ENCODE data around the gene CMTM8. TPM values are rescaled to one million over a fixed set of nuclear protein-coding genes. Genes with fewer than 3 reads are reported as not detected.
A peak's percentile ranks its signal among the peaks of the same experiment; 100 is the strongest.

CMTM8 gene
- total RNA-seq, 4 donors from 2014 or later, result 4.4 to 39.2 (median 7.4) TPM

GRCh38 chr3:32297366-32297765, 58.9 kb downstream of the CMTM8 start:
- WGBS, 2 donors (ENCODE audit: low coverage in 1 of 2), result 97 to 100% methylated on average over 2 to 5 of the region's 5 CpGs
- no peak overlapping the region for H3K4me3 ChIP-seq
- in situ Hi-C loops (cut with MboI; ENCODE audit: low pct_ligation_motif_present in 1 of 4, low pct_unique_long_range_greater_than_20kb in 1 of 4, low sequenced_read_pairs in 3 of 4) (loop anchor here in 2 of 4 donors (10.0 to 25.0 kb wide), 3 partner anchors 167 to 365 kb away; no protein-coding TSS in a partner anchor), intact Hi-C loops (cut with DNase I; ENCODE audit: low total_unique reads) (loop anchor here (10.0 kb wide), 1 partner anchor 167 kb away; no protein-coding TSS in a partner anchor)
- no peaks in the 10 kb centered on the region for H3K27me3 ChIP-seq
- no peak overlapping the region for H3K27ac ChIP-seq
- DNase-seq, result no peak
- peaks cover 0 to under 1% (median 0%) of the 10 kb centered on the region in 4 donors for H3K4me1 ChIP-seq
- H3K36me3 ChIP-seq, result no peaks in the 10 kb centered on the region
- no peak for TF ChIP-seq POLR2A (IDR thresholded peaks at IDR 0.05)
- no peak for TF ChIP-seq POLR2AphosphoS5 (IDR thresholded peaks at IDR 0.05)
- no peak for TF ChIP-seq EP300 (IDR thresholded peaks at IDR 0.05; ENCODE audit: low read depth)
- no peak for TF ChIP-seq CTCF (IDR thresholded peaks at IDR 0.05)
- no peaks in the 10 kb centered on the region for H3K9me3 ChIP-seq

GRCh38 chr3:32301426-32301825, 62.9 kb downstream of the CMTM8 start:
- H3K27me3 ChIP-seq, result no peaks in the 10 kb centered on the region
- H3K4me3 ChIP-seq, result no peak overlapping the region
- DNase-seq, result no peak
- H3K4me1 ChIP-seq, result peaks cover 0 to 21% (median 2%) of the 10 kb centered on the region in 4 donors
- intact Hi-C loops (cut with DNase I; ENCODE audit: low total_unique reads), result no loop called here
- no peaks in the 10 kb centered on the region for H3K9me3 ChIP-seq
- no peak overlapping the region for H3K27ac ChIP-seq
- WGBS, 2 donors (ENCODE audit: low coverage in 1 of 2), result 92 to 96% methylated on average over 2 of the region's 2 CpGs
- TF ChIP-seq CTCF (IDR thresholded peaks at IDR 0.05) (no peak), POLR2AphosphoS5 (IDR thresholded peaks at IDR 0.05) (no peak), POLR2A (IDR thresholded peaks at IDR 0.05) (no peak), EP300 (IDR thresholded peaks at IDR 0.05; ENCODE audit: low read depth) (no peak)
- no peaks in the 10 kb centered on the region for H3K36me3 ChIP-seq
- in situ Hi-C loops (cut with MboI; ENCODE audit: low pct_ligation_motif_present in 1 of 4, low pct_unique_long_range_greater_than_20kb in 1 of 4, low sequenced_read_pairs in 3 of 4), result no loop called here

- intact Hi-C loops (cut with DNase I; ENCODE audit: low total_unique reads), result no loop called here
- no peak for TF ChIP-seq POLR2AphosphoS5 (IDR thresholded peaks at IDR 0.05)
- no peak for TF ChIP-seq CTCF (IDR thresholded peaks at IDR 0.05)
- TF ChIP-seq POLR2A (IDR thresholded peaks at IDR 0.05), result no peak
- TF ChIP-seq EP300 (IDR thresholded peaks at IDR 0.05; ENCODE audit: low read depth), result no peak
- Histone ChIP-seq H3K4me3 (no peak overlapping the region), H3K27me3 (no peaks in the 10 kb centered on the region), H3K9me3 (no peaks in the 10 kb centered on the region), H3K36me3 (no peaks in the 10 kb centered on the region), H3K27ac (peak overlapping the region in 2 of 4 donors; percentile 43 to 44), H3K4me1 (peaks cover 0 to 21% (median 2%) of the 10 kb centered on the region in 4 donors)
- no peak for DNase-seq
- WGBS, 2 donors (ENCODE audit: low coverage in 1 of 2), result 80 to 84% methylated on average over 7 of the region's 7 CpGs
- in situ Hi-C loops (cut with MboI; ENCODE audit: low pct_ligation_motif_present in 1 of 4, low pct_unique_long_range_greater_than_20kb in 1 of 4, low sequenced_read_pairs in 3 of 4), result no loop called here
Measured at GRCh38 chr3:32302601-32303398, 64.3 kb downstream of the CMTM8 start.

- WGBS, 2 donors (ENCODE audit: low coverage in 1 of 2), result 47 to 66% methylated on average over 6 of the region's 6 CpGs
- peak overlapping the region in 2 of 4 donors; percentile 43 to 44 for H3K27ac ChIP-seq
- intact Hi-C loops (cut with DNase I; ENCODE audit: low total_unique reads), result no loop called here
Measured at GRCh38 chr3:32303399-32303747, 64.9 kb downstream of the CMTM8 start.

More at GRCh38 chr3:32303399-32303747, 64.9 kb downstream of the CMTM8 start:
- DNase-seq, result no peak
- Histone ChIP-seq H3K27me3 (no peaks in the 10 kb centered on the region), H3K9me3 (no peaks in the 10 kb centered on the region), H3K4me1 (peaks cover 0 to 21% (median 2%) of the 10 kb centered on the region in 4 donors), H3K4me3 (no peak overlapping the region), H3K36me3 (no peaks in the 10 kb centered on the region)
- no peak for TF ChIP-seq CTCF (IDR thresholded peaks at IDR 0.05)
- in situ Hi-C loops (cut with MboI; ENCODE audit: low pct_ligation_motif_present in 1 of 4, low pct_unique_long_range_greater_than_20kb in 1 of 4, low sequenced_read_pairs in 3 of 4), result no loop called here
